HUES6 (cell line): ENCODE measurements around the gene ACTR8.

Experiments used
- H3K27ac ChIP-seq: 2 replicates; pipeline ENCODE4 v1.7.0; 2013; ENCODE audit warnings: low read depth, mild to moderate bottlenecking, low read length, inconsistent platforms
- H3K27me3 ChIP-seq: 2 replicates; pipeline ENCODE4 v1.6.1; 2013; ENCODE audit warnings: low read length; ENCODE audit not compliant: control insufficient read depth, insufficient read depth
- H3K36me3 ChIP-seq: 2 replicates; pipeline ENCODE4 v1.6.1; 2013; ENCODE audit warnings: low read length; ENCODE audit not compliant: control insufficient read depth, insufficient read depth
- H3K4me1 ChIP-seq: 2 replicates; pipeline ENCODE4 v1.6.1; 2013; ENCODE audit warnings: low read length; ENCODE audit not compliant: control insufficient read depth, insufficient read depth
- H3K4me3 ChIP-seq: 2 replicates; pipeline ENCODE4 v1.5.1; 2013; ENCODE audit warnings: low read depth, low read length
- H3K9ac ChIP-seq: one replicate; pipeline ENCODE4 v1.6.1; 2013; ENCODE audit warnings: mild to moderate bottlenecking, low read length
- H3K9me3 ChIP-seq: 2 replicates; pipeline ENCODE4 v1.6.1; 2013; ENCODE audit warnings: low read depth, low read length; ENCODE audit not compliant: control insufficient read depth, insufficient read depth

ACTR8 gene

GRCh38 chr3:53891497-53892285, 9.7 kb upstream of the ACTR8 start, which contains the start of gene SELENOK:
Gene SELENOK, minus strand, starts transcription at chr3:53891859.
- Histone ChIP-seq H3K4me1 (peaks cover 8% of the 10 kb centered on the region; the same call in 1 of the 2 replicates), H3K36me3 (peaks cover 17% of the 10 kb centered on the region), H3K9me3 (no peaks in the 10 kb centered on the region), H3K27me3 (peaks cover 27% of the 10 kb centered on the region), H3K9ac (peak within 1 kb of the TSS; percentile 88), H3K4me3 (peak within 1 kb of the TSS; percentile 81), H3K27ac (peak within 1 kb of the TSS; percentile 45; the same call in 1 of the 2 replicates)

GRCh38 chr3:53890726-53891475, 8.9 kb upstream of the ACTR8 start:
- H3K9me3 ChIP-seq, result no peaks in the 10 kb centered on the region
- H3K9ac ChIP-seq, result peak overlapping the region; percentile 88
- peak overlapping the region; percentile 45; the same call in 1 of the 2 replicates for H3K27ac ChIP-seq
- H3K4me3 ChIP-seq, result peak overlapping the region; percentile 81
- H3K36me3 ChIP-seq, result peaks cover 23% of the 10 kb centered on the region
- H3K4me1 ChIP-seq, result peaks cover 8% of the 10 kb centered on the region; the same call in 1 of the 2 replicates
- H3K27me3 ChIP-seq, result peaks cover 24% of the 10 kb centered on the region

- Histone ChIP-seq H3K27ac (no peak overlapping the region), H3K4me3 (no peak overlapping the region), H3K4me1 (peaks cover 8% of the 10 kb centered on the region; the same call in 1 of the 2 replicates), H3K9me3 (no peaks in the 10 kb centered on the region), H3K27me3 (0 out of 2 replicates have a peak, but pooled peaks cover under 1% of the 10 kb centered on the region), H3K36me3 (peaks cover 42% of the 10 kb centered on the region), H3K9ac (no peak overlapping the region)
Measured at GRCh38 chr3:53888232-53888631, 6.3 kb upstream of the ACTR8 start.

GRCh38 chr3:53887446-53887845, 5.5 kb upstream of the ACTR8 start:
- H3K4me1 ChIP-seq, result peaks cover 8% of the 10 kb centered on the region; the same call in 1 of the 2 replicates

GRCh38 chr3:53885239-53885638, 3.3 kb upstream of the ACTR8 start:
- H3K9ac ChIP-seq, result no peak overlapping the region
- peaks cover 45% of the 10 kb centered on the region for H3K36me3 ChIP-seq
- no peaks in the 10 kb centered on the region for H3K9me3 ChIP-seq
- no peak overlapping the region for H3K4me3 ChIP-seq
- no peak overlapping the region for H3K27ac ChIP-seq
- no peaks in the 10 kb centered on the region for H3K27me3 ChIP-seq
- H3K4me1 ChIP-seq, result peaks cover 16% of the 10 kb centered on the region

More at GRCh38 chr3:53887446-53887845, 5.5 kb upstream of the ACTR8 start:
- no peak overlapping the region for H3K4me3 ChIP-seq
- no peaks in the 10 kb centered on the region for H3K9me3 ChIP-seq
- peaks cover 42% of the 10 kb centered on the region for H3K36me3 ChIP-seq
- H3K9ac ChIP-seq, result no peak overlapping the region
- no peaks in the 10 kb centered on the region for H3K27me3 ChIP-seq
- no peak overlapping the region for H3K27ac ChIP-seq

- no peaks in the 10 kb centered on the region for H3K9me3 ChIP-seq
- peaks cover 12% of the 10 kb centered on the region for H3K4me1 ChIP-seq
- H3K27me3 ChIP-seq, result no peaks in the 10 kb centered on the region
- H3K36me3 ChIP-seq, result peaks cover 48% of the 10 kb centered on the region
- H3K9ac ChIP-seq, result no peak overlapping the region
- H3K27ac ChIP-seq, result no peak overlapping the region
- H3K4me3 ChIP-seq, result no peak overlapping the region
Measured at GRCh38 chr3:53884623-53885022, 2.7 kb upstream of the ACTR8 start.

GRCh38 chr3:53883008-53883407, 1.1 kb upstream of the ACTR8 start:
- H3K9ac ChIP-seq, result no peak overlapping the region
- no peak overlapping the region for H3K4me3 ChIP-seq
- peaks cover 62% of the 10 kb centered on the region for H3K36me3 ChIP-seq
- no peak overlapping the region for H3K27ac ChIP-seq
- H3K4me1 ChIP-seq, result peaks cover 12% of the 10 kb centered on the region
- no peaks in the 10 kb centered on the region for H3K27me3 ChIP-seq
- no peaks in the 10 kb centered on the region for H3K9me3 ChIP-seq

GRCh38 chr3:53880396-53881345, 1.3 kb downstream of the ACTR8 start:
- peaks cover 62% of the 10 kb centered on the region for H3K36me3 ChIP-seq

GRCh38 chr3:53865732-53866499, 16.0 kb downstream of the ACTR8 start:
- no peaks in the 10 kb centered on the region for H3K9me3 ChIP-seq
- H3K4me1 ChIP-seq, result no peaks in the 10 kb centered on the region
- H3K27me3 ChIP-seq, result no peaks in the 10 kb centered on the region
- no peak overlapping the region for H3K9ac ChIP-seq
- peaks cover 73% of the 10 kb centered on the region for H3K36me3 ChIP-seq
- no peak overlapping the region for H3K4me3 ChIP-seq
- H3K27ac ChIP-seq, result no peak overlapping the region

More at GRCh38 chr3:53880396-53881345, 1.3 kb downstream of the ACTR8 start:
- Histone ChIP-seq H3K27ac (no peak overlapping the region), H3K9me3 (no peaks in the 10 kb centered on the region), H3K4me1 (peaks cover 12% of the 10 kb centered on the region), H3K4me3 (peak overlapping the region; percentile 80), H3K27me3 (no peaks in the 10 kb centered on the region), H3K9ac (peak overlapping the region; percentile 87)

GRCh38 chr3:53863145-53863544, 18.8 kb downstream of the ACTR8 start:
- Histone ChIP-seq H3K9me3 (no peaks in the 10 kb centered on the region), H3K36me3 (peaks cover 64% of the 10 kb centered on the region), H3K4me3 (no peak overlapping the region), H3K9ac (no peak overlapping the region), H3K4me1 (no peaks in the 10 kb centered on the region), H3K27ac (no peak overlapping the region), H3K27me3 (no peaks in the 10 kb centered on the region)
